Keratinocyte (primary cell): ENCODE data around the gene PABPN1L. TPM values are rescaled to one million over a fixed set of nuclear protein-coding genes. Genes with fewer than 3 reads are reported as not detected.

Experiments used
- DNase-seq: peaks from one replicate; pipeline ENCODE4 v3.0.0-alpha.2; 2011; ENCODE audit warnings: low read depth, missing footprints, low spot score
- FAIRE-seq: peaks from 2 replicates; lab custom pipeline; 2011; peaks lifted over from hg19 to GRCh38; lab: Jason Lieb, UNC
- H2AFZ ChIP-seq: 2 replicates; pipeline ENCODE4 v1.6.0; 2012; ENCODE audit warnings: low read length, control low read depth, inconsistent platforms; ENCODE audit not compliant: control insufficient read depth
- H3K27ac ChIP-seq: 2 replicates; pipeline ENCODE4 v1.5.1; 2011; ENCODE audit warnings: low read length; ENCODE audit not compliant: control insufficient read depth, insufficient read depth
- H3K27me3 ChIP-seq: 3 replicates; pipeline ENCODE4 v1.6.0; 2011; ENCODE audit warnings: low read length; ENCODE audit not compliant: control insufficient read depth, insufficient read depth; ENCODE audit errors: extremely low read depth
- H3K36me3 ChIP-seq, 2 experiments: 2 replicates in 1 of 2; 3 replicates in 1 of 2; pipeline ENCODE4 v1.5.1; 2011; ENCODE audit warnings: low read length in 2 of 2, mild to moderate bottlenecking in 1 of 2; ENCODE audit not compliant: control insufficient read depth in 2 of 2, insufficient read depth in 2 of 2; ENCODE audit errors: extremely low read depth in 1 of 2
- H3K4me1 ChIP-seq: 3 replicates; pipeline ENCODE4 v1.5.1; 2011; ENCODE audit warnings: low read length; ENCODE audit not compliant: control insufficient read depth, insufficient read depth; ENCODE audit errors: extremely low read depth
- H3K4me2 ChIP-seq: 3 replicates; pipeline ENCODE4 v1.6.0; 2011; ENCODE audit warnings: low read depth, low read length; ENCODE audit not compliant: control insufficient read depth, insufficient read depth; ENCODE audit errors: extremely low read depth
- H3K4me3 ChIP-seq, 3 experiments: fragments of 200-600 bp in 1 of 3; sonication (generic) in 1 of 3; 2 replicates in 2 of 3; 3 replicates in 1 of 3; pipeline ENCODE4 v1.5.1; 2011 to 2016; ENCODE audit warnings: low read length in 3 of 3, mild to moderate bottlenecking in 3 of 3, control low read depth in 2 of 3, inconsistent platforms in 1 of 3, low read depth in 1 of 3, mixed read lengths in 1 of 3, mixed run types in 1 of 3, moderate library complexity in 1 of 3; ENCODE audit not compliant: control insufficient read depth in 2 of 3, insufficient read depth in 2 of 3; ENCODE audit errors: extremely low read depth in 1 of 3
- H3K79me2 ChIP-seq: 2 replicates; pipeline ENCODE4 v1.6.0; 2012; ENCODE audit warnings: low read length; ENCODE audit not compliant: control insufficient read depth, insufficient read depth
- H3K9ac ChIP-seq: 3 replicates; pipeline ENCODE4 v1.6.0; 2011; ENCODE audit warnings: low read length; ENCODE audit not compliant: control insufficient read depth, insufficient read depth; ENCODE audit errors: extremely low read depth
- H3K9me1 ChIP-seq: 3 replicates; pipeline ENCODE4 v1.6.0; 2011; ENCODE audit warnings: low read length; ENCODE audit not compliant: control insufficient read depth, insufficient read depth; ENCODE audit errors: extremely low read depth
- H3K9me3 ChIP-seq: 2 replicates; pipeline ENCODE4 v1.5.1; 2012; ENCODE audit warnings: low read depth, low read length; ENCODE audit not compliant: control insufficient read depth
- H4K20me1 ChIP-seq: 3 replicates; pipeline ENCODE4 v1.6.0; 2011; ENCODE audit warnings: low read length; ENCODE audit not compliant: control insufficient read depth, insufficient read depth; ENCODE audit errors: extremely low read depth
- CTCF ChIP-seq, 3 experiments: IDR thresholded peaks in 1 of 3; conservative IDR thresholded peaks in 1 of 3; optimal IDR thresholded peaks in 1 of 3; 2 replicates in 2 of 3; 3 replicates in 1 of 3; pipeline versions ENCODE3 to v1.5.1; 2011; ENCODE audit warnings: low read length in 3 of 3, mild to moderate bottlenecking in 3 of 3, moderate library complexity in 2 of 3, control low read depth in 1 of 3, inconsistent platforms in 1 of 3; ENCODE audit not compliant: insufficient read depth in 2 of 3; ENCODE audit errors: extremely low read depth in 1 of 3
- EZH2 ChIP-seq: IDR thresholded peaks from one replicate; pipeline ENCODE4 v1.6.1; 2012; ENCODE audit warnings: inconsistent platforms, mild to moderate bottlenecking, low read length, moderate library complexity
- dilution Hi-C: fragments of 300-500 bp; cut with MboI; formaldehyde crosslinking; loops from one replicate; pipeline ENCODE4 v1.7.0; 2020; ENCODE audit warnings: low sequenced_read_pairs; ENCODE audit not compliant: extremely low pct_ligation_motif_present
- polyA plus RNA-seq, 5 experiments: library from polyadenylated mRNA; depleted of rRNA in 3 of 5; stranded (reverse) in 3 of 5; stranded (forward) in 1 of 5; unstranded in 1 of 5; fragments of >200 nt; gene quantifications; 1 replicate in 1 of 5; 2 replicates in 3 of 5; 3 replicates in 1 of 5; pipeline versions ENCODE4 v1.2.1 to v1.2.3, GENCODE V29; 2011 to 2012; ENCODE audit warnings: missing spikeins in 2 of 5, low read depth in 1 of 5, low replicate concordance in 1 of 5

PABPN1L gene
- polyA plus RNA-seq, 1 donor (not counting 4 experiments of a cell fraction or from before 2014, with no cell fraction given): not detected

GRCh38 chr16:88865742-88866141 is 718 bp downstream of the PABPN1L start:
- no peak overlapping the region for H3K4me3 ChIP-seq
- H3K27me3 ChIP-seq: peaks cover 21% of the 10 kb centered on the region
- no peak overlapping the region for H3K27ac ChIP-seq
- H2AFZ ChIP-seq: no peak overlapping the region
- H3K9me3 ChIP-seq: no peaks in the 10 kb centered on the region
- no peak overlapping the region for H3K9ac ChIP-seq
- dilution Hi-C loops: no loop called here
- TF ChIP-seq CTCF (optimal IDR thresholded peaks at IDR 0.05 in 1 of 3, IDR thresholded peaks at IDR 0.05 in 1 of 3, conservative IDR thresholded peaks at IDR 0.05 in 1 of 3; ENCODE audit: extremely low read depth in 1 of 3, insufficient read depth in 2 of 3, low read length in 3 of 3) (no peak), EZH2 (no peak)
- FAIRE-seq: no peak
- no peak for DNase-seq
- no peaks in the 10 kb centered on the region for H3K9me1 ChIP-seq
- no peaks in the 10 kb centered on the region for H3K4me1 ChIP-seq
- H3K36me3 ChIP-seq: peaks cover 0 to 8% of the 10 kb centered on the region in 2 experiments
- no peak overlapping the region for H3K4me2 ChIP-seq
- H3K79me2 ChIP-seq: no peaks in the 10 kb centered on the region
- H4K20me1 ChIP-seq: no peaks in the 10 kb centered on the region

- no peak for DNase-seq
- Histone ChIP-seq H3K4me1 (no peaks in the 10 kb centered on the region), H3K36me3 (peaks cover 0 to 11% of the 10 kb centered on the region in 2 experiments), H3K27me3 (peaks cover 21% of the 10 kb centered on the region), H2AFZ (no peak overlapping the region), H3K9ac (no peak overlapping the region), H3K27ac (no peak overlapping the region), H3K9me3 (no peaks in the 10 kb centered on the region), H3K79me2 (no peaks in the 10 kb centered on the region), H3K4me2 (no peak overlapping the region), H3K9me1 (no peaks in the 10 kb centered on the region), H4K20me1 (no peaks in the 10 kb centered on the region), H3K4me3 (no peak overlapping the region)
- FAIRE-seq: no peak
- dilution Hi-C loops: no loop called here
- TF ChIP-seq CTCF (optimal IDR thresholded peaks at IDR 0.05 in 1 of 3, IDR thresholded peaks at IDR 0.05 in 1 of 3, conservative IDR thresholded peaks at IDR 0.05 in 1 of 3; ENCODE audit: extremely low read depth in 1 of 3, insufficient read depth in 2 of 3, low read length in 3 of 3) (no peak), EZH2 (no peak)
These were observed 1.1 kb downstream of the PABPN1L start for GRCh38 chr16:88865310-88865709.
